Measurements from ENCODE around the gene IPMK. TPM values are rescaled to one million over a fixed set of nuclear protein-coding genes. Genes with fewer than 3 reads are reported as not detected.

The IPMK gene
- total RNA-seq, 2 experiments from 2014 or later, result 5.6 to 9.5 TPM

DNA sequence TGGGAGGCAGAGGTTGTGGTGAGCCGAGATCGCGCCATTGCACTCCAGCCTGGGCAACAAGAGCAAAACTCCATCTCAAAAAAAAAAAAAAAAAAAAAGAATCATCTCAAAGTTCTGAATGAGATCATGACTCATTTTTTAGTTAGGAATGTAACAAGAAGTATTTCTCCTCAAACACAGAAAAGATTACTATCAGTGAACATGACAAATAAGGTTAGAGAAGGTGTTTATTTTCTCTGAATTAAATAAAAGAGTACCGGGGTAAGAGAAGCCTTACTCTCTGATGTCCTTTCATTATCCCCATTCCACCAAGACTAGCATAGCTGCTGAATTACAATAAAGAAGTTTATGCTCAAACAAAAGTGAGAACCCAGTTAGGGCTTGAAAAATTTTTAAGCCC is 50.1 kb downstream of the IPMK start:
- Histone ChIP-seq H3K9me3 (ENCODE audit: low read length) (no peaks in the 10 kb centered on the region), H3K4me2 (ENCODE audit: low read length) (no peak overlapping the region), H3K9me2 (ENCODE audit: insufficient read depth, low read length) (no peaks in the 10 kb centered on the region), H3K27ac (ENCODE audit: low read depth, low read length, poor library complexity, severe bottlenecking) (no peak overlapping the region), H3K4me1 (ENCODE audit: insufficient read depth, low read length, poor library complexity, severe bottlenecking) (no peaks in the 10 kb centered on the region), H2AFZ (ENCODE audit: low read length) (no peak overlapping the region), H3K36me3 (ENCODE audit: insufficient read depth, low read length) (peaks cover 13% of the 10 kb centered on the region), H3K79me2 (ENCODE audit: insufficient read depth, low read depth, low read length) (no peaks in the 10 kb centered on the region), H4K20me1 (ENCODE audit: insufficient read depth, low read length) (no peaks in the 10 kb centered on the region), H3K4me3 (ENCODE audit: low read depth, low read length, poor library complexity, severe bottlenecking) (no peak overlapping the region)
- TF ChIP-seq CTCF (conservative IDR thresholded peaks at IDR 0.05; ENCODE audit: low read length), result no peak
- TF ChIP-seq EZH2phosphoT487 (IDR thresholded peaks at IDR 0.05; ENCODE audit: borderline replicate concordance, low read depth, low read length), result no peak
- no peak for DNase-seq (ENCODE audit: low spot score)
- POLR2A ChIA-PET, result no interaction called here
- intact Hi-C loops (cut with micrococcal nuclease; ENCODE audit: unreplicated experiment), result no loop called here
- BruUV-seq (replicated peaks), result no TSS peak
- CTCF ChIA-PET (ENCODE audit: unreplicated experiment), result no interaction called here

GRCh38 chr10:58212622-58213021 is 55.1 kb downstream of the IPMK start:
- POLR2A ChIA-PET, result interaction anchor here (0.6 kb wide), 1 partner anchor 28 kb away, joined by 3 read pairs; no protein-coding TSS in a partner anchor
- no peaks in the 10 kb centered on the region for H3K4me1 ChIP-seq (ENCODE audit: insufficient read depth, low read length, poor library complexity, severe bottlenecking)

GRCh38 chr10:58210160-58210559 is 57.5 kb downstream of the IPMK start:
- no peaks in the 10 kb centered on the region for H4K20me1 ChIP-seq (ENCODE audit: insufficient read depth, low read length)
- H3K36me3 ChIP-seq (ENCODE audit: insufficient read depth, low read length), result peaks cover 31% of the 10 kb centered on the region
- no TSS peak for BruUV-seq (replicated peaks)
- no peak overlapping the region for H3K27ac ChIP-seq (ENCODE audit: low read depth, low read length, poor library complexity, severe bottlenecking)
- no peaks in the 10 kb centered on the region for H3K79me2 ChIP-seq (ENCODE audit: insufficient read depth, low read depth, low read length)
- POLR2A ChIA-PET, result interaction anchor here (0.7 to 1.0 kb wide), 2 partner anchors 11 to 12 kb away, joined by 3 read pairs; no protein-coding TSS in a partner anchor
- no peak overlapping the region for H2AFZ ChIP-seq (ENCODE audit: low read length)
- no peaks in the 10 kb centered on the region for H3K4me1 ChIP-seq (ENCODE audit: insufficient read depth, low read length, poor library complexity, severe bottlenecking)
- no peak for DNase-seq (ENCODE audit: low spot score)
- no peaks in the 10 kb centered on the region for H3K9me2 ChIP-seq (ENCODE audit: insufficient read depth, low read length)
- intact Hi-C loops (cut with micrococcal nuclease; ENCODE audit: unreplicated experiment), result no loop called here
- H3K4me2 ChIP-seq (ENCODE audit: low read length), result no peak overlapping the region
- TF ChIP-seq CTCF (conservative IDR thresholded peaks at IDR 0.05; ENCODE audit: low read length) (no peak), EZH2phosphoT487 (IDR thresholded peaks at IDR 0.05; ENCODE audit: borderline replicate concordance, low read depth, low read length) (no peak)
- H3K4me3 ChIP-seq (ENCODE audit: low read depth, low read length, poor library complexity, severe bottlenecking), result no peak overlapping the region
- no peaks in the 10 kb centered on the region for H3K9me3 ChIP-seq (ENCODE audit: low read length)
- CTCF ChIA-PET (ENCODE audit: unreplicated experiment), result no interaction called here

More at GRCh38 chr10:58212622-58213021, 55.1 kb downstream of the IPMK start:
- Histone ChIP-seq H3K36me3 (ENCODE audit: insufficient read depth, low read length) (peaks cover 34% of the 10 kb centered on the region), H3K27ac (ENCODE audit: low read depth, low read length, poor library complexity, severe bottlenecking) (no peak overlapping the region), H3K9me2 (ENCODE audit: insufficient read depth, low read length) (no peaks in the 10 kb centered on the region), H3K79me2 (ENCODE audit: insufficient read depth, low read depth, low read length) (no peaks in the 10 kb centered on the region), H2AFZ (ENCODE audit: low read length) (no peak overlapping the region), H4K20me1 (ENCODE audit: insufficient read depth, low read length) (no peaks in the 10 kb centered on the region), H3K4me3 (ENCODE audit: low read depth, low read length, poor library complexity, severe bottlenecking) (no peak overlapping the region), H3K4me2 (ENCODE audit: low read length) (no peak overlapping the region), H3K9me3 (ENCODE audit: low read length) (no peaks in the 10 kb centered on the region)
- no TSS peak for BruUV-seq (replicated peaks)
- CTCF ChIA-PET (ENCODE audit: unreplicated experiment), result no interaction called here
- no peak for TF ChIP-seq CTCF (conservative IDR thresholded peaks at IDR 0.05; ENCODE audit: low read length)
- intact Hi-C loops (cut with micrococcal nuclease; ENCODE audit: unreplicated experiment), result no loop called here
- no peak for DNase-seq (ENCODE audit: low spot score)
